ACC112 (cell line): ENCODE measurements around the gene PLAGL2.

Experiments used
- H2AFZ ChIP-seq: fragments of 200-600 bp; sonication (generic); one replicate; pipeline ENCODE4 v1.6.0; 2017; ENCODE audit warnings: antibody characterized with exemption, low read length; ENCODE audit not compliant: unreplicated experiment
- H3K27ac ChIP-seq: fragments of 200-600 bp; sonication (generic); 2 replicates; pipeline ENCODE4 v1.5.1; 2014; ENCODE audit warnings: low read depth, mild to moderate bottlenecking, antibody characterized with exemption, low read length, moderate library complexity
- H3K27me3 ChIP-seq: fragments of 200-600 bp; sonication (generic); 2 replicates; pipeline ENCODE4 v1.6.1; 2014; ENCODE audit warnings: mild to moderate bottlenecking, antibody characterized with exemption, low read length, moderate library complexity, mixed read lengths; ENCODE audit not compliant: insufficient read depth
- H3K36me3 ChIP-seq: fragments of 200-600 bp; sonication (generic); 2 replicates; pipeline ENCODE4 v1.6.1; 2016; ENCODE audit warnings: mild to moderate bottlenecking, antibody characterized with exemption, low read length, moderate library complexity, mixed read lengths; ENCODE audit not compliant: insufficient read depth
- H3K4me1 ChIP-seq: fragments of 200-600 bp; sonication (generic); one replicate; pipeline ENCODE4 v1.6.1; 2016; ENCODE audit warnings: low read length, mixed read lengths; ENCODE audit not compliant: insufficient read depth, unreplicated experiment, control insufficient read depth
- H3K4me3 ChIP-seq: fragments of 200-600 bp; sonication (generic); 2 replicates; pipeline ENCODE4 v1.5.1; 2014; ENCODE audit warnings: mild to moderate bottlenecking, low read depth, low read length
- H3K79me2 ChIP-seq: fragments of 200-600 bp; sonication (generic); one replicate; pipeline ENCODE4 v1.6.0; 2016; ENCODE audit warnings: low read length; ENCODE audit not compliant: control insufficient read depth, unreplicated experiment, insufficient read depth

PLAGL2 gene

GRCh38 chr20:32142991-32143390 is 64.6 kb downstream of the PLAGL2 start:
- no peaks in the 10 kb centered on the region for H3K79me2 ChIP-seq
- no peaks in the 10 kb centered on the region for H3K4me1 ChIP-seq
- no peak overlapping the region for H2AFZ ChIP-seq
- H3K4me3 ChIP-seq: no peak overlapping the region
- peaks cover 16% of the 10 kb centered on the region; the same call in 1 of the 2 replicates for H3K36me3 ChIP-seq
- H3K27ac ChIP-seq: no peak overlapping the region
- no peaks in the 10 kb centered on the region for H3K27me3 ChIP-seq
